GM11168 (cell line): Measurements from ENCODE around the gene SLC25A5.
"Not testable (repeated sequence)": the region's sequence is repeated elsewhere in the genome, so short reads cannot be mapped to it uniquely, and the experiment has no call there.

Experiments
- in situ Hi-C: fragments of 300-500 bp; cut with MboI; formaldehyde crosslinking; loops from one replicate; pipeline ENCODE4 v1.12.0; 2022; ENCODE audit warnings: low sequenced_read_pairs; ENCODE audit not compliant: unreplicated experiment

SLC25A5 gene

DNA sequence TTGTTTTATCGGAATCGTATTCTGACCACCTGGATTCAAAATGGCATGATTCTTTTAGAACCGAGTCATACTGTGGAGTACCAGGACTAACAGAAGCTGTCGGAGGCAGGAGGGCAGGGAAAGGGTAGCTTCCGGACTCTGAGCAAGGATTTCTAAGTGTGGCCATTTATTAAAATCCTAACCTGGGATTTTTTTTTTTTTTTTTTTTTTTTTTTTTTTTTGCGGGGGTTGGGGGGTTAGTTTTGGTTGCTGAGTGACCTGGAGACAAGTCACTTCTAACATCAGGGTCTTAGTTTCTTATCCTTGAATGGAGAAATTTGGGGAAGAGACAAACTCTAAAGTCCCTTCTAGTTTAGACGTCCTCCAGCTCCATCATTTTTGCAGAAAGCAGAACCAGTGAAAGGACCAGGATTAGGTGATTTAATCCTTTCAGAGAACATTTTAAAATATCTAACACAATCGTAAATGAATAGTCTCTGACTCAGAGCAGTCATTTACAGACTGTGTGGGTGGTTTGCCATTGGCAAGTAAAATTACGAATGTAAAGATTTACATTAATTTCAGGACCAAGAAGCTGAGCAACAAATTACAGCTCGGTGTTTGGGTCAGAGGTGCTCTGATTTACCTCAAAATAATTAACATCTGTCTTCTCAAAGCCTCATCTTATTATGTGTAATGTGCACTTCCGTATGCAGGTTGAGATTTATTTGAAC lies 7.3 kb downstream of the SLC25A5 start:
- in situ Hi-C loops = no loop called here

- in situ Hi-C loops = no loop called here
These were observed 9.6 kb downstream of the SLC25A5 start for GRCh38 chrX:119477812-119478232.

DNA sequence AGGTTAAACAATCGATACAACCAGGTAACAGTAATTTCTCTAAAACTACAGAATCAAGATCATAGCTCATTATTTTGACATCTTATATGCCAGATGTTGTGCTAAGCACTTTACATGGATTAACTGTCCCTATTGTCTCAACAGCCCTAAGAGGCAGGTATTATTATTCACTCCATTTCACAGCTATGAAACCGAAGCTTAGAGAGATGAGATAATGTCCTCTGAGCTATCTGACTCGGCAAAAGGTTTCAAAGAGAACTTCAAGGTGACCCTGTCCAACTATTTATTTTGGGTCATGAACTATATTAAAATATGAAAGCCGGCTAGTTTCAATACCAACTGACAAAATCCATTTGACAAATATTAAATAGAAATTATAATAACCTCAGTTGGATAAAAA lies 10.3 kb downstream of the SLC25A5 start:
- in situ Hi-C loops = no loop called here

- in situ Hi-C loops = no loop called here
These were observed 11.6 kb downstream of the SLC25A5 start for GRCh38 chrX:119479845-119480244.

- in situ Hi-C loops = no loop called here
These were observed 13.1 kb downstream of the SLC25A5 start for GRCh38 chrX:119481323-119481801.

DNA sequence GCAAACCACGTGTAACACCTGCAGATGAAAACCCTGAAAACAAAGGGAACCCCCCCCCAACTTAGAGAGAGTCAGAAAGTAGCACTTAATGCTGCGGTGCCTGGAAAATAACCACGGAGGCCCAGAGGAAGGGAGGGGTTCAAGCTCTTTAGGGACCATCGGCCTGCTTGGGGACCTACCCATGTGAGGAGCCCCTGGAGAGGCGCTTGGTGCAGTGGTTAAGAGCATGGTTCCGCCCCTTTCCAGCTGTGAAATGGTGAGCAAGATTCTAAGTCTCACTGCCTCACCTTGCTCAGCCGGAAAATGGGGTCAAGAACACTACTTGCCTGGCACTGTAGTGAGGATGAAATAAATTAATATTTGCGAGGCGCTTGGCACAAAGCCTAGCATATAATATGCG lies 13.8 kb downstream of the SLC25A5 start:
- in situ Hi-C loops = no loop called here

DNA sequence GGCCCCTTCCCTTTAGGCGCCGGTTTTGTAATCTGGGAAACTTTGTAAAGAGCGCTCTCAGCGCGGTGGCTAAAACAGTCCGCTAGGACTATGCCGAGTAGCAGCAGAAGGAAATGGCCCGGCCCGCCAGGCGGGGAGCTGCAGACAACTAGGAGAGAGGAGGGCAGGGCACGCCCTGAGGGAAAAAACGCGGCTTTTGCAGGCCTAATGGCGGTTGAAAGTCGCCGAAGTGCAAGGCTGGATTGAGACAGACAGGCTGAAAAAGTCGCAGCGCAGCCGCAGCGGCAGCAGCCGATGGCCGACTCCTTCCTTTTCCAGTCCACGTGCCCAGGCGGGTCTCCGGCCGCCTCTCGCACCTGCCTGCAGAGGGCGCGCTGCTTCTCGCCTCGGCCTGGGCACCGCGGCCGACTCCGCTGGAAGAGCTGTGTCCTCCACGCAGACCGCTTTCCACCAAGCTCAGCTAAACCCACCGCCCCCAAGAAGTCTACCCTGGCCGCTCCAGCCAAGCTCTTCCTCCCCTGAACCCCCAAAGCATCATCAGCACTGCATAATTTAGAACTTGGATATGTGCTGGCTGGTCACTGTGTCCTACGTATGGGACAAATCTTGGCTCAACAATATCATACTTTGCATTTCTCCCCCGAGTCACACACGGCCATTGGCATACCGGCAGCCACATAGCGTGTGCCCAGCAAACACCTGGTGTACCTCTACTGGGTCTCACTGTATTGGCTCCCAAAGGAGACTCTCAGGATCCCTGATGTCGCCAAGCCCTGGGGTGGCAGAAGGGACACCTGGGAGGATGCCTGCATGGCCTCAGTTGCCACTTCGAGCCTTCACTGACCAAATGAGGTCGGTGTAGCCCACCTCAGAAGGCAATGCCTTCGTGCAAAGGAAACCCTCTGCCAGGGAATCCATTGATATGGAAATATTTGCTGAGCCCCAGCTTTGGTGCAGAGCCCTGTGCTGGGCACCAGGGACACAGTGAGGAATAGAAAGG lies 14.5 kb downstream of the SLC25A5 start:
- in situ Hi-C loops = no loop called here

DNA sequence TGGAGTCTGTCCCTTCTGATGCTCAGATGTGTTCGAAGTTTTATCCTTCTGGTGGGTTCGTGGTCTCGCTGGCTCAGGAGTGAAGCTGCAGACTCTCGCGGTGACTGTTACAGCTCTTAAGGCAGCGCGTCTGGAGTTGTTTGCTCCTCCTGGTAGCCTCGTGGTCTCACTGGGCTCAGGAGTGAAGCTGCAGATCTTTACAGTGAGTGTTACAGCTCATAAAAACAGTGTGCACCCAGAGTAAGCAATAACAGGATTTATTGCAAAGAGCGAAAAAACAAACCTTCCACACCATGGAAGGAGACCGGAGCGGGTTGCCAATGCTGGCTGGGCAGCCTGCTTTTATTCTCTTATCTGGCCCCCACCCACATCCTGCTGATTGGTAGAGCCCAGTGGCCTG lies 18.5 kb downstream of the SLC25A5 start:
- in situ Hi-C loops = no loop called here

DNA sequence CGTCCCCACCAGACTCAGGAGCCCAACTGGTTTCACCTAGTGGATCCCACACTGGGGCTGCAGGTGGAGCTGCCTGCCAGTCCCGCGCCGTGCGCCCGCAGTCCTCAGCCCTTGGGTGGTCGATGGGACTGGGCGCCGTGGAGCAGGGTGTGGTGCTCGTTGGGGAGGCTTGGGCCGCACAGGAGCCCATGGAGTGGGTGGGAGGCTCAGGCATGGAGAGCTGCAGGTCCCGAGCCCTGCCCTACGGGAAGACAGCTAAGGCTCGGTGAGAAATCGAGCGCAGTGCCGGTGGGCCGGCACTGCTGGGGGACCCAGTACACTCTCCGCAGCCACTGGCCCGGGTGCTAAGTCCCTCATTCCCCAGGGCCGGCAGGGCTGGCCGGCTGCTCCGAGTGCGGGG lies 19.5 kb downstream of the SLC25A5 start:
- in situ Hi-C loops = not testable (repeated sequence)

- in situ Hi-C loops = no loop called here
These were observed 20.5 kb downstream of the SLC25A5 start for GRCh38 chrX:119488749-119489148.

- in situ Hi-C loops = no loop called here
These were observed 21.2 kb downstream of the SLC25A5 start for GRCh38 chrX:119489212-119490074.

DNA sequence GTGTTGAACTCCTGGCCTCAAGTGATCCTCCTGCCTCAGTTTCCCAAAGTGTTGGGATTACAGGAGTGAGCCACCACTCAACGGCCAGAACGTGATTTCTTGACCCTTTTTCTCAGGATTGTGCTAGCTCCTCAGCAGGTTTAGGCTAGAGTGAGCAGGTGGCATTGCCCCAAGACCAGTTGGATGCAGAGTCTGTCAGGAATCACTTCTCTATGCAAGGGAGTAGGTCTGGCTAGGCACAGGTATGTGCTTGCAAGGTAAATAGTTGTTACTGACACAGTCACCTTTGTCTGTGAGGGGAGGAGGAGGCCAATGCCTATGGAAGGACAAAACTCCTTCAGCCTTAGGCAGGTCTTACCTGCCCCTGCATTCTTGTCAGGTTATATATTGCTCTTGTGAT lies 24.2 kb downstream of the SLC25A5 start:
- in situ Hi-C loops = no loop called here

- in situ Hi-C loops = not testable (repeated sequence)
These were observed 25.7 kb downstream of the SLC25A5 start for GRCh38 chrX:119493851-119494495.

DNA sequence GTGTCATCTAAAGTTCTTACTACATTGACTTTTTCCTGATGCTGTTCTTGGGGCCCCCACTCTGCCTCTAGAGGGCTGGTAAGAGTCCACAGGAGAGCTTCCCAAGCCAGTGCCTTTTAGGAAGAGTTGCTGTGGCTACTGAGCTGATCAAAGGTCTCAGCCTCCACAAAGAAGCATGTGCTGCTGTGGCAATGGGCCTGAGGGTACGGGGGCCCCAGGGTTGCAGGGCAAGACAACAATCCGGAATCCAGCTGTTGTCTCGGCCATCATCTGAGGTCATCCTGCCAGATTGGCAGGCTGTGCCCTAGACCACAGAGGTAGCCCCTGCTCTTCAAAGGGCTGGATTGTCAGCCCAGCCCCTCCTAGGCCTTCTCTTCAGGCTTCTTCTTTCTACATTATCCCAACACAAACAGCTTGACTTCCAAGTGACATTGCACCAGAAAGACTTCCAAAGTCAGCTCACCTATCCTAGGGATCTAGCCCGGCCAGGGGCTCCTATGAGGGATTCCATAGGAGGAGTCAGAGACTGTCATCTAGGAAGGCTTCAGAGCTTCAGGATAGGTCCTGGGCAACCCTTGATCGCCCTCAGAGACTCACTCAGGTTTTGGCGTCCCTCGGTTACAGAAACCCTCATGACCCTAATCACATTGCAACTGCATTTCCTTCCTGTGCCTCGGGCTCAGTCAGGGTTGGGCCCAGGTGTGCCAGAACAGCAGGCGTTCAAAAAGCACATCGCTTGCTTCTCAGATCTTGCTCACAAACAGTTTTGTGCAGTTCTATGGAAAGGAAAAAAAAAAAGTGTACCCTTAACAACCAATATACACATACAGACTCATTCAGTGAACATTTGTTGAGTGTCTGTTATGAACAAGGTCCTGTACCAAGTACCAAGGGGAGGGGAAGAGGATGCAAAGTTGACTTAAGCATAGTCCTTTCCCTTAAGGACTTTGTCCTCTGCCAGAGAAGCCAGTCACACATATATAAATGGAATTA lies 27.8 kb downstream of the SLC25A5 start:
- in situ Hi-C loops = no loop called here

- in situ Hi-C loops = no loop called here
These were observed 28.9 kb downstream of the SLC25A5 start for GRCh38 chrX:119497185-119497584.

DNA sequence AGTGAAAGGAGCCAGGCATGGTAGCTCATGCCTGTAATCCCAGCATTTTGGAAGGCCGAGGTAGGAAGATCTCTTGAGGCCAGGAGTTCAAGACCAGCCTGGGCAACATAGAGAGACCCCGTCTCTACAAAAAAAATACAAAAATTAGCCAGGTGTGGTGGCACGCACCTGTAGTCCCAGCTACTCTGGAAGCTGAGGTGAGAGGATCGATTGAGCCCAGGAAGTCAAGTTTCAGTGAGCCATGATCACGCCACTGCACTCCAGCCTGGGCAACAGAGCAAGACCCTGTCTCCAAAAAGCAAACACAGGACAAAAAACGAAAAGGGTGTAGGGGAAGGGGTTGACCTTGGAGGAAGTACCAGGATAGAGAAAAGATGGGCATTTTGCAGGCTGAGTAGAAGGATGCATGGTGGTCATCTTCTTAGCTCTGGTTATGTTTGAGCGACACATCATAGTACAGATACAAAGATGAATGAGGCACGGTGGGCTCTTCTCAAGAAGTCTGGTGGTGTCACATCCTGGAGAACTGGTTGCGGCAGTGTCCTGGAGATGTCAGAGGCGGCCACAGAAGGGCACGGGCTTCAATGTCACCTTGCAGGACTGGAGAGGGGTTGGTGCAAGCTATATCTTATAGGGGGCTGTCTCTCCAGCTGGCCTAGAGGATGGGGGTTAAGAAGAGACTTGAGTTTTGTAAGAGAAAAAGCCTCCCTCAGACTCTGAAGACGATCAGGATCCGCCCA lies 32.0 kb downstream of the SLC25A5 start:
- in situ Hi-C loops = loop anchor here (25.0 kb wide), 1 partner anchor 237 kb away; no protein-coding TSS in a partner anchor

DNA sequence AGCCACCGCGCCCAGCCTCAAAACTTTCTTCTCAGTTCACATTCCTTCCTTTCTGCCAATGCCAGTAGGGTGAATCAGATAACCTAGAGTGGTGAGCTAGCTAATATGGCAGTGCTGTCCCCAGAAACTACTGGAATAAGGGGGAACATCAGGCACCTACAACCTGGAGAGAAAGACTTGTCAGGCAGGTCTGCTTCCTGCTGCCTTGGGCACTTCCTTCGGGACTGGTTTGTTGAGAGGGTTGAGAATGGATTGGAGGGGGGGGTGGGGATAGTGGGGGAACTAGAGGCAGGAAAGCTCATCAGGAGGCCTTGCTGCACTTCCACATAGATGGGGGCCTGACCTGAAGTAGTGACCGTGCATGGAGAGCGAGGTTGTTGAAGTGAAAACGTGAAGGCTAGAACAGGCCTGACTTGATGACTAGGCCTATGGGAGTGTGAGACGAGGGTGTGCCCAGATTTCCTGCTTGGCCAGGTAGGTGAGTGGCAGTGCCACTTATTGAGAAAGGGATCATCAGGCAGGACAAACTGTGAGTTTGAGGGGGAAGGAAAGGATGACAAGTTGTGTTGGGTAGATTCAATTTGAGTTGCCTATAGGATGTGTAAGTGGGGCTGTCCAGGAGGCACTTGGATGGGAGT lies 33.4 kb downstream of the SLC25A5 start:
- in situ Hi-C loops = loop anchor here (25.0 kb wide), 1 partner anchor 236 kb away; no protein-coding TSS in a partner anchor
